Measurements from ENCODE around the gene MTX1.

The MTX1 gene

DNA sequence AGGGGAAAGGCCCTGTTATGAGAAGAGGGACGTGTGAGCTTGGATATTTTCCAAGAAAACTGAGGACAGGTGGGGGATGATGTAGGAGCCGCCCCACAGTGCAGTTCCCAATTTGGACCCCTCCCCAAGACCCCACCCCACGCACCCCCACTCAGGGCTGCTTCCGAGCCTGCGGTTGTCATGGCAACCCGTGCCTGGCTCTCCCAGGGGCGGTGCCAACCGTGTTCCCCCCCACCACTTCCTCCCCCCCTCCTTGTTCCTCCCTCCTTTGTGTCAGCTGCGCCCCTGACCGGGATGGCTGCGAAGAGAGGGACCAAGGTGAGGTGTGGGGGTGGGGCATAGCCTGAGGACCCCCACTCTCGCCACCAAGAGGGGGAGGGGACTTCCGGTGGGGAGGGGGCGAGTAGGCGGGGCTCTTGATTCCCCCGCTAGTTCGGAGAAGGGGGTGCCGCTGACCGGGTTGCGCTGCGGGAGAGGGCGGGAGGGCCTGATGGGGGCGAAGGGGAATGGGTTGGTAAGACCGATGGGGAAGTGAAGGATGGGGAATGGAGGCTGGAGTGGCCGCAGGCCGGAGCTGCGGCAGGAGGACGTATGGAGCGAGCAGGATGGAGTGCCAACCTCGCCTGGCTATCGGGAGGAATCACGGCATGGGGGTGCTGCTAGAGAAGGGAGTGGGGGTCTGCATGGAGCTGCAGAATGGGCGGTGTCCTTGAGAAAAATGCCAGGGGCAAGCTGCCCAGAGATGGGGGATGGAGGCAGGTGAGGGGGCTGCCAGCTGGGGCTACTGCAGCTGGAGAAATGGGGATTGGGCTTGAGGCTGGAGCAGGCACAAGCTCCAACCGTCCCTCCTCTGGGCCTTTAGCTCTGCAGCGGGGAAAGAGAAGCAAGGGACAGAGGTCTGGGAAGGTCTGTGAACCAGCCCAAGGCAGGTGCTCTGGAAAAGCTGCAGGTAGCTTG, 33.9 kb upstream of the MTX1 start:
- peak; percentile 43 to 45 for DNase-seq

DNA sequence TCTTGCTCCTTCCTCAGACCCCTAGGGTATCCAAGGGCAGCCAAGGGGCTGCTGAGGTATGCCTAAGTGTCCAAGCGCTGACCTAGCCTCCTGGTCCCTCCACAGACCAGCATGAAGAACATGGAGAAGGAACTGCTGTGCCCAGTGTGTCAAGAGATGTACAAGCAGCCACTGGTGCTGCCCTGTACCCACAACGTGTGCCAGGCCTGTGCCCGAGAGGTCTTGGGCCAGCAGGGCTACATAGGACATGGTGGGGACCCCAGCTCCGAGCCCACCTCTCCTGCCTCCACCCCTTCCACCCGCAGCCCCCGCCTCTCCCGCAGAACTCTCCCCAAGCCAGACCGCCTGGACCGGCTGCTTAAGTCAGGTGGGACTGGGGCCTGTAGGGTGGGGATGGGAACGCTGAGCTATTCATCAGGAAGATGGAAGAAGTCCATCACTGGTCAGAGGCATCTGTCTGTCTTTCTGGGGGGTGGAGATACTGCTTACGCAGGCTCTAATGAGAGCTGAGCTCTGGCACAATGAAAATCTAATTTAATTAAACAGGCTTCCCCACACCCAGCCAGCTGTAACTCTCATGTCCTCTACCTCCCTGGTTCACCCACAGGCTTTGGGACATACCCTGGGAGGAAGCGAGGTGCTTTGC, 33.1 kb upstream of the MTX1 start:
- DNase-seq: no peak

GRCh38 chr1:155175927-155176371, 32.5 kb upstream of the MTX1 start:
- DNase-seq: no peak

DNA sequence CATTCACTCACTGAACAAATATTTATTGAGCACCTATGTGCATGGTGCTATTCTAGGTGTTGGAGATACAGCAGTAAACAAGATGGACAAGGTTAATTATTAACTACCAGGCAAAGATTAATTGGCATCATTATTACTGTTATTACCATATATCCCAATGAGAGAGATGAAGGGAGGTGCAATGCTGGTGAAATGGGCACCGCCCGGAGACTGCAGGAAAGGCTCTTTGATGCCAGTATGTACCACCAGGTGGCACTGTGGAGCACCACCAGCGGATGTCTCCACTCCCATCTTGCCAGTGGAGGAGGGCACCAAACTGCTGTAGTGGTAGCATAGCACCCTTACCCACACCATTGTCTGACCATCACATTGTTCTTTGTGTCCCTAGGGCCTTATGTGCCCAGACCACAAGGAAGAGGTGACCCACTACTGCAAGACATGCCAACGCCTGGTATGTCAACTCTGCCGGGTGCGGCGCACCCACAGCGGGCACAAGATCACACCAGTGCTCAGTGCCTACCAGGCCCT, 31.9 kb upstream of the MTX1 start:
- peak; percentile 76 to 85 for DNase-seq

GRCh38 chr1:155177192-155177917, 31.1 kb upstream of the MTX1 start:
- DNase-seq: no peak

GRCh38 chr1:155177918-155178281, 30.6 kb upstream of the MTX1 start:
- DNase-seq: no peak

- DNase-seq: no peak
Observed at GRCh38 chr1:155178441-155179111, 29.9 kb upstream of the MTX1 start.

DNA sequence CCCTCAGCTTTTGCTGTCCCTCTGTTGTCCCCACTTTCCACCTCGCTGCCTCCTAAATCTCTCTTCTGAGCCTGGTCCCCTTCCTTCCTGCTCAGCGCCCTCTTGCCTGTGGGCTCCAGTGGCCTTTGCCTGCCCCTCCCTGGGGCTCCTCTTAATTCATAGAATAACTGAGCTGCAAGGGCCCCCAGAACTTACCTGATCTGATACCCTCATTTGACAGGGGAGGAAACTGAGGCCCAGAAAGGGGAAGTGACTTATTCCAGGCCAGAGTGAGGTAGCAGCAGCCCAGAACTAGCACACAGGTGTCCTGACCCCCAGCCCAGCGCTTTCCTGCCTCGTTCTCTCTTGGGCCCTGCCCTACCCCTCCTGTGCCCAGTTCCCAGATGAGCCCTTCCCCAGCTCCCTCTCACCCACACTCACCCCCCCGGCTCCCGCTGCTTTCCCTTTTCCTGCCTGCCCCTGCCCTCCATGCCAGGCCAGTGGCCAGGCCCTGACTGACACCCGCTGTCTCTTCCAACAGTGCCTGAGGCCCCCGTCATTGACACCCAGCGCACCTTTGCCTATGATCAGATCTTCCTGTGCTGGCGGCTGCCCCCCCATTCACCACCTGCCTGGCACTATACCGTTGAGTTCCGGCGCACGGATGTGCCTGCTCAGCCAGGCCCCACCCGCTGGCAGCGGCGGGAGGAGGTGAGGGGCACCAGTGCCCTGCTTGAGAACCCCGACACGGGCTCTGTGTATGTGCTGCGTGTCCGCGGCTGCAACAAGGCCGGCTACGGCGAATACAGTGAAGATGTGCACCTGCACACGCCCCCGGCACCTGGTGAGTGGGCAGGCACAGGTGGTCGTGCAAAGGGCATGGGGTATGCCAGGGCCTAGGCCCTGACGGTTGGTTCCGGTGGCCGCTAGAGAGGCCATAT, 29.1 kb upstream of the MTX1 start:
- no peak for DNase-seq

DNA sequence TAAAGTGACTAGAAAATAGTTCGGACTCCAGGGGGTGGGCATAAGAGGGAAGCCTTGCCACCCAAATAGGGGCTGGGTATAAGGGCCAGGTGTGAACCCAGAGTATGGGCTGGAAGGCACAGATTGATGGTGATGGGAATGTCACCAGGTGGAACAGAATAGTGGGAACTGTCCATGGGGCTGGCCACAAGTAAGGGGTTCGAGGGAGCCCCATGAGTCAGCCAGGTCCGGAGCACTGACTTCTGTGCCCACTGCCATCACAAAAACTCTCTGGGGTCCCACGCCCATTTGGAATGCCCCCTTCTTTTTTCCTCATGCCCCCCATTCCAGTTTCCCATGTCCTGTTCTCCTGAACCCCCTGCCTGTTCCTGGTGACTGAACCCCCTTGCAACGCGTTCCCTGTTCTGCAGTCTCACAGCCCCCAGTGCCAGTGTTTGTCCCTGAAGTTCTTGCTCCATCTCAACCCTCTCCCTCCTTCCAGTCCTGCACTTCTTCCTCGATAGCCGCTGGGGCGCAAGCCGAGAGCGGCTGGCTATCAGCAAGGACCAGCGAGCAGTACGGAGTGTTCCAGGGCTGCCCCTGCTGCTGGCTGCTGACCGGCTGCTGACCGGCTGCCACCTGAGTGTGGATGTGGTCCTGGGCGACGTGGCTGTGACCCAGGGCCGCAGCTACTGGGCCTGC, 27.0 kb upstream of the MTX1 start:
- no peak for DNase-seq

- no peak for DNase-seq
Observed at GRCh38 chr1:155182052-155182550, 26.4 kb upstream of the MTX1 start.

- DNase-seq: no peak
Observed at GRCh38 chr1:155183775-155184221, 24.7 kb upstream of the MTX1 start.

DNA sequence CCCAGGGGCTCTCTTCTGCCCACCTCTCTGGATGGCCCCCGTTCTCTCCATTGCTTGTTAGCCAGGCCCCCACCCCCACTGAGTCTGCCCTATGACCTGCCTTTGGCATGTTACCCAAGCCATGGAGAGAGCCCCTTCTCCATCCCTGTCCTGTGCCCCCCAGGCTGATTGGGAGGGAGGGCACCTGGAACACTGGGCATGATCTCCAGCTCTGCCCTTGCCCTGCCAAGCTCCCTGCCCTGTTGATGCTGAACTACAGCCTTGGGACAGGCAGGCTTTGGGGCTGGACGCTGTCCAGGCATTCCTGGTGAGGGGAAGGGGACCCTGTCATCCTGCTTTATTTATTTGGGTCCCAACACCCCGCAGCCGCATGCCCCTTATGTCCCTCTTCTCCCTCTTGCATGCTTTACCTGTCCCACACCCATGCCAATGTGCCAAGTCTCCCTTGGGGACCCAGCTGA, 24.1 kb upstream of the MTX1 start:
- DNase-seq: no peak

GRCh38 chr1:155184835-155185782, 23.4 kb upstream of the MTX1 start:
- no peak for DNase-seq

GRCh38 chr1:155185783-155186066, 22.8 kb upstream of the MTX1 start:
- DNase-seq: no peak

GRCh38 chr1:155186067-155186793, 22.3 kb upstream of the MTX1 start:
- no peak for DNase-seq

DNA sequence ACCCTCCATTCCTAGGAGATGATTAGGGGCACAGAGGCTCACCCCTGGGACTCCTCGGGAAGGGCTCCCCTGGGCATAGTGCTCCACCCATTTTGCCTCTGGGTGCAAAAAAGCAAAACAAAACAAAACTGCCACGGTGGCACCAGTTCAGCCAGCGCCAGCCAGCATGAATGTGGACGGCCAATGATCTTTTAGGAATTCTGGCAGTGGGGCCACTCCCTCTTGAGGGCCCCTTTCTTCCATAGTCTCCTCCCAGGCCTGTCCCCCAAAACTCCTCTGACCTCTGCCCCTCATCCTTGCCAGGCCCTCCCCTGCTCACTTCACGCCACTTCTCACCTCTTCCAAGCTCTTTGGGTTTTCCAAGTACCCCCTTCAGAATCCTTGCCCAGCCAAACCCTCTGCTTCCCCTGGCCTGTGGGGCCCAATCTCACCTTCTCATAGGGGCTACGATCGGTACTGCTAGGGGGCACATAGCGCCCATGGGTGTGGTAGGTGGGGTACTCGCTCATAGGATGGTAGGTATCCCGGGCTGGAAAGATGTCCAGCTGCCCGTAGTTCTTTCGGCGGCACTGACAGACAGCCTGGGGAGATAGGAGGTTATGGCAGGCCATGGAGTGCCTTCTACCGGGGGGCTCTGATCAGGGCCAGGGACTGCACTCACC, 21.6 kb upstream of the MTX1 start:
- no peak for DNase-seq

GRCh38 chr1:155187456-155187891, 21.0 kb upstream of the MTX1 start:
- DNase-seq: no peak

- DNase-seq: no peak
Observed at GRCh38 chr1:155188268-155188667, 20.2 kb upstream of the MTX1 start.
